Measurements from ENCODE around the gene RAB10. TPM values are rescaled to one million over a fixed set of nuclear protein-coding genes. Genes with fewer than 3 reads are reported as not detected.

Gene RAB10
- total and polyA plus RNA-seq, 2 of the 4 experiments (the other 2 are of a cell fraction), result 30.1 to 77.1 TPM

DNA sequence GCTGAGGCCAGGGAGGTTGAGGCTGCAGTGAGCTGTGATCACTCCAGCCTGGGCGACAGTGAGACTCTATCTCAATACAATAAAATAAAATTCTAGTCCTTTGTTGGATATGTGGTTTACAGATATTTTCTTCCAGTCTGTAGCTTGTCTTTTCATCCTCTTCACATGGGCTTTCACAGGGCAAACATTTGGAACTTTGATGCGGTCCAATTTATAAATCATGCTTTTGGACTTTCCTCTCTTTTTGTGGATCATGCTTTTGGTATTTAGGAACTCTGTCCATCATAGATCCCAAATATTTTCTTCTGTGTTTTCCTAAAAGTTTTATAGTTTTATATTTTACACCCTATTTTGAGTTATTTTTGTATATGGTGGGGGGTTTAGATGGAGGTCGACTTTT lies 14.9 kb downstream of the RAB10 start:
- no peak overlapping the region for H3K27ac ChIP-seq (ENCODE audit: insufficient read depth, low read length)
- no peak overlapping the region for H3K56ac ChIP-seq (ENCODE audit: extremely low read depth, insufficient read depth, low read length)
- H3K9me3 ChIP-seq (ENCODE audit: control insufficient read depth, insufficient read depth, low read length), result no peaks in the 10 kb centered on the region
- no peak overlapping the region for H2BK5ac ChIP-seq (ENCODE audit: low read depth, low read length, poor library complexity, severe bottlenecking)
- H3K14ac ChIP-seq (replicated peaks; ENCODE audit: low read depth, low read length), result no peak overlapping the region
- H2BK15ac ChIP-seq (ENCODE audit: low read depth, low read length), result no peak overlapping the region
- H3K4me3 ChIP-seq (ENCODE audit: insufficient read depth, low read depth, low read length), result no peak overlapping the region
- DNase-seq (no peak), ATAC-seq (ENCODE audit: low read depth) (no peak)
- no peak overlapping the region for H4K8ac ChIP-seq (ENCODE audit: low read depth in 2 of 2, low read length in 2 of 2)
- H3K9ac ChIP-seq (ENCODE audit: low read depth, low read length), result no peak overlapping the region
- no TSS peak for BruUV-seq (replicated peaks)
- no peak overlapping the region for H2AK5ac ChIP-seq (ENCODE audit: low read depth, low read length)
- H4K20me1 ChIP-seq (ENCODE audit: insufficient read depth, low read length), result peaks cover 85% of the 10 kb centered on the region
- H3K4me2 ChIP-seq (ENCODE audit: low read depth, low read length), result no peak overlapping the region
- ChIA-PET CTCF (no interaction called here), POLR2A (ENCODE audit: unreplicated experiment) (no interaction called here)
- no peak overlapping the region for H4K91ac ChIP-seq (ENCODE audit: insufficient read depth, low read depth, low read length)
- H3K27me3 ChIP-seq (ENCODE audit: control insufficient read depth, insufficient read depth, low read length), result no peaks in the 10 kb centered on the region
- peaks cover 12 to 56% of the 10 kb centered on the region in 2 experiments for H3K79me1 ChIP-seq (ENCODE audit: low read depth in 1 of 2, low read length in 2 of 2)
- in situ Hi-C loops (cut with MboI; ENCODE audit: low sequenced_read_pairs) (no loop called here), intact Hi-C loops (cut with micrococcal nuclease) (no loop called here), dilution Hi-C loops (cut with HindIII; ENCODE audit: low sequenced_read_pairs, unreplicated experiment) (no loop called here)
- H2BK20ac ChIP-seq (ENCODE audit: low read depth, low read length), result no peak overlapping the region
- H2AFZ ChIP-seq (replicated peaks; ENCODE audit: low read length, poor library complexity), result no peak overlapping the region
- no peak overlapping the region for H2AK9ac ChIP-seq (replicated peaks; ENCODE audit: low read depth, low read length, poor library complexity)
- H3K4ac ChIP-seq (ENCODE audit: low read depth, low read length), result no peak overlapping the region
- no peaks in the 10 kb centered on the region for H3K36me3 ChIP-seq (ENCODE audit: control insufficient read depth, insufficient read depth, low read length)
- no peak overlapping the region for H3K23ac ChIP-seq (ENCODE audit: low read depth, low read length)
- H3K9me1 ChIP-seq (ENCODE audit: insufficient read depth, low read length), result peaks cover 3% of the 10 kb centered on the region; the same call in 1 of the 2 replicates
- H4K5ac ChIP-seq (ENCODE audit: low read depth, low read length), result no peak overlapping the region
- H2BK120ac ChIP-seq (ENCODE audit: low read depth, low read length), result no peak overlapping the region
- no CpG with 5 or more reads among the region's 3 CpGs for WGBS, 2 experiments (ENCODE audit: extremely low coverage in 2 of 2, insufficient read length in 1 of 2)
- no peak overlapping the region for H3K18ac ChIP-seq (ENCODE audit: low read depth, low read length)
- TF ChIP-seq FOS (IDR thresholded peaks at IDR 0.05; ENCODE audit: low read depth, low read length) (no peak), RFX5 (IDR thresholded peaks at IDR 0.05; ENCODE audit: low read depth, low read length) (no peak), CHD1 (IDR thresholded peaks at IDR 0.05; ENCODE audit: low read depth, low read length) (no peak), CEBPB (IDR thresholded peaks at IDR 0.05; ENCODE audit: low read depth, low read length) (no peak), MAFK (IDR thresholded peaks at IDR 0.05; ENCODE audit: low read depth, low read length) (no peak), MXI1 (IDR thresholded peaks at IDR 0.05; ENCODE audit: borderline replicate concordance, low read depth, low read length) (no peak), RAD21 (IDR thresholded peaks at IDR 0.05; ENCODE audit: low read length) (no peak), MAZ (IDR thresholded peaks at IDR 0.05; ENCODE audit: borderline replicate concordance, low read depth, low read length) (no peak), SMC3 (IDR thresholded peaks at IDR 0.05; ENCODE audit: low read depth, low read length) (no peak), POLR2A (IDR thresholded peaks at IDR 0.05; ENCODE audit: low read depth, low read length) (no peak), CTCF (conservative IDR thresholded peaks at IDR 0.05; ENCODE audit: low read depth, low read length) (no peak), NFE2L2 (IDR thresholded peaks at IDR 0.05; ENCODE audit: low read depth, low read length) (no peak)
- TF ChIP-seq, protein P1, sequence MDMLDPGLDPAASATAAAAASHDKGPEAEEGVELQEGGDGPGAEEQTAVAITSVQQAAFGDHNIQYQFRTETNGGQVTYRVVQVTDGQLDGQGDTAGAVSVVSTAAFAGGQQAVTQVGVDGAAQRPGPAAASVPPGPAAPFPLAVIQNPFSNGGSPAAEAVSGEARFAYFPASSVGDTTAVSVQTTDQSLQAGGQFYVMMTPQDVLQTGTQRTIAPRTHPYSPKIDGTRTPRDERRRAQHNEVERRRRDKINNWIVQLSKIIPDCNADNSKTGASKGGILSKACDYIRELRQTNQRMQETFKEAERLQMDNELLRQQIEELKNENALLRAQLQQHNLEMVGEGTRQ (IDR thresholded peaks at IDR 0.05; ENCODE audit: low read depth, low read length), result no peak
- TF ChIP-seq, protein P2, sequence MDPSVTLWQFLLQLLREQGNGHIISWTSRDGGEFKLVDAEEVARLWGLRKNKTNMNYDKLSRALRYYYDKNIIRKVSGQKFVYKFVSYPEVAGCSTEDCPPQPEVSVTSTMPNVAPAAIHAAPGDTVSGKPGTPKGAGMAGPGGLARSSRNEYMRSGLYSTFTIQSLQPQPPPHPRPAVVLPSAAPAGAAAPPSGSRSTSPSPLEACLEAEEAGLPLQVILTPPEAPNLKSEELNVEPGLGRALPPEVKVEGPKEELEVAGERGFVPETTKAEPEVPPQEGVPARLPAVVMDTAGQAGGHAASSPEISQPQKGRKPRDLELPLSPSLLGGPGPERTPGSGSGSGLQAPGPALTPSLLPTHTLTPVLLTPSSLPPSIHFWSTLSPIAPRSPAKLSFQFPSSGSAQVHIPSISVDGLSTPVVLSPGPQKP (IDR thresholded peaks at IDR 0.05; ENCODE audit: borderline replicate concordance, low read depth, low read length), result no peak
- peaks cover 2% of the 10 kb centered on the region; the same call in 1 of the 2 replicates for H3K4me1 ChIP-seq (ENCODE audit: control insufficient read depth, insufficient read depth, low read length)
